Renal pelvis (tissue), 12 donors: ENCODE results near the gene FNDC8. TPM values are rescaled to one million over a fixed set of nuclear protein-coding genes. Genes with fewer than 3 reads are reported as not detected.
"Not testable (repeated sequence)": the region's sequence is repeated elsewhere in the genome, so short reads cannot be mapped to it uniquely, and the experiment has no call there.

ENCODE experiments used
- DNase-seq: peaks from one replicate; pipeline ENCODE4 v3.0.0-alpha.2; 2013
- long read RNA-seq, 16 experiments: transcript quantifications; one replicate each; lab custom pipeline, GENCODE V29; 2026
- polyA plus RNA-seq, 3 donors: library from polyadenylated mRNA; unstranded; fragments of 120-200 nt; gene quantifications; one replicate each; pipeline ENCODE4 v1.2.1, GENCODE V29; 2013; ENCODE audit not compliant: insufficient read length in 3 of 3

FNDC8 gene
- polyA plus RNA-seq = under 1 TPM; 0.11 to 0.32 (median 0.25) TPM
- long read RNA-seq, donor 1 = 0 reads
- long read RNA-seq, donor 2 = 0 reads
- long read RNA-seq, donor 3 = 0 reads
- long read RNA-seq, donor 4 = 0 reads
- long read RNA-seq, donor 5 = 0 reads
- long read RNA-seq, donor 6 = 0 reads
- long read RNA-seq, donor 7 = 0 reads
- long read RNA-seq, donor 8 = 0 reads
- long read RNA-seq, donor 9 = 0 reads
- long read RNA-seq, donor 10 = 0 reads
- long read RNA-seq, donor 11 = 0 reads
- long read RNA-seq, donor 12, partial matches to known transcripts = 6 of 6 reads
- long read RNA-seq, donor 12, other reads (novel, unspliced or antisense) = 0 of 6 reads
- long read RNA-seq, donor 13 = 0 reads
- long read RNA-seq, donor 14 = 0 reads
- long read RNA-seq, donor 15 = 0 reads
- long read RNA-seq, donor 16 = 0 reads

- no peak for DNase-seq
Observed at GRCh38 chr17:35121315-35121714, at the start of gene FNDC8. FNDC8 (plus strand) TSS chr17:35121615; CDS start chr17:35121694, 79 bp downstream.

DNA sequence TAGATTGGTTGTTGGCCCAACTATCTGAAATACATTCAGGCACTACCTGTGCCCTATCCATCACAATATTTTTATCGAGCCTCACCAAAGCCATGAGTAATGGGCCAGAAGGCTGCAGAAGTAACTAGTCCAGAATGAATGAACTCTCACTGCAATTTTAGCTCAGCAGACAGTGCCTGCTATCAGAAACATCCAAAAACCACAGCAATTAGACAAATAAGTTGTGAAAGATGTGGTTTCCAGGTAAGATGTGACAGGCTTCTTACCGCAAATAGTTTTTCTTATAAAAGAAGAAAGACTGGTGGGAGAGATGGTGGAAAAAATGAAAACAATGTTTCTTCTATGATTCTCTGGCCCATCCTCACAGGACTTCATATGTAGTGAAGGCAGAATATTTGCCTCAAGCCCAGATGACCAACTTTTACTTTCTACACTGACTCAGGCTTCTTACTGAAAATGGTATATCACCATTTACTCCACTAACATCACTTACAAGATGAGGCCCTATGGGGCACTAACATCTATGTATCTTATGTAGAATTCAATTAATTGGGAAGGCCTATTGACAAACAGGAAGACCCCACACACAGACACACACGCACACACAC, 48.1 kb upstream of the FNDC8 start:
- DNase-seq = no peak

- DNase-seq = no peak
Observed at GRCh38 chr17:35073991-35074627, 47.3 kb upstream of the FNDC8 start.

- no peak for DNase-seq
Observed at GRCh38 chr17:35074711-35075707, 46.4 kb upstream of the FNDC8 start.

- DNase-seq = no peak
Observed at GRCh38 chr17:35076874-35077273, 44.5 kb upstream of the FNDC8 start.

DNA sequence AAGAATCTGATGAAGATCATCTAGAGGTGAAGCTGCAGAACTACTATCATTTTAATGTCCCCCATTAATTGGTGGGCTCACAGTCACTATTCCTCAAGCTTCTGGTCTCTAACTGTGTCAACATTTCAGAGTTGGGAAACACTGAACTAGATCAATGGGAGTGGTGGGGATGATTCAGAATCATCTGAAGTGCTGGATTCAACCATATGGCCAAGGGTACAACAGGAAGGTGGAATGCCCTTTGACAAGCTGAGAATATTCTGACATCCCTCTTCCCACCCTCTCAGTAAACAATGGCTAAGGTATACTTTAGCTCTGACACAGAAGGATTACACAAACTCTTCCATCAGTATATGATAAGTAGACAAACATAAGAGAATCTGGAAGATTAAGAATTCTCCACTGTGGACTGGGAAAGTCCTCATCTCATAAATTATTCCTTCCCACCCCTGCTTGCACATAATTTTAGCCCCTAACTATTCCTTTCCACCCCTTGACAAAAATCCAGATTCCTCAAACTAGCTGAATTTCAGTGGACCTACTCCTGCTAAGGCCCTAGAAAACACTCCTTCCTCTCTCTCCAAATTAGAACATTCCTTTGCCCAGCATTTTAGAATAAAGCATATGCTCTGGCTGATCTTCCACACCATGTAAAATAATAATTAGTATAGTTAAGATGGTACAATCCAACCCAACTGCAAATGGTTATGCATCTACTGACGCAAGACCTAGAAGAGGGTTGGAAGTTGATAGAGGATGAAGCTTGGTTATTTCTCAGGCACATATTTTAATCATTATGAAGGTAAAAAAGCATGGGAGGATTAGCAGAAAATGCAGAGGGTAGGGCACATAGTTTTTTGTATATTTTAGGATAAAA, 41.6 kb upstream of the FNDC8 start:
- no peak for DNase-seq

GRCh38 chr17:35080536-35080935, 40.9 kb upstream of the FNDC8 start:
- DNase-seq = no peak

DNA sequence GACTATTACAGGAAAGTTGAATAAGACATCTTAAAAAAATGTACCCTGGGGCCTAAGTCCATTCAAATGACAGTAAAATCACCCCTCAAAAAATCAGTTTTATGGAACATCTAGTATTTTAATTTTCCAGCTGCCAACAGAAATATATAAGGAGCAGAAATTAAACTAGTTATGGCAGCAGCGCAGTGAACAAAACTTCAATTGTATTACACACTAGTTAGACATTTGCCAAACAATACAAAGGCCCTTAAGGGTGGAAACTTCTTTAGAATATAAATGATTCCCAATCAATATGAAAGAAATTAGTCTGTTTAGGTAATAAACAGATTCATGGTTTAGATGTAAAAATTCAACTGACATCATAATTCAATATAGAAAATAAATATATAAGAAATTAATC, 39.8 kb upstream of the FNDC8 start:
- DNase-seq = no peak

DNA sequence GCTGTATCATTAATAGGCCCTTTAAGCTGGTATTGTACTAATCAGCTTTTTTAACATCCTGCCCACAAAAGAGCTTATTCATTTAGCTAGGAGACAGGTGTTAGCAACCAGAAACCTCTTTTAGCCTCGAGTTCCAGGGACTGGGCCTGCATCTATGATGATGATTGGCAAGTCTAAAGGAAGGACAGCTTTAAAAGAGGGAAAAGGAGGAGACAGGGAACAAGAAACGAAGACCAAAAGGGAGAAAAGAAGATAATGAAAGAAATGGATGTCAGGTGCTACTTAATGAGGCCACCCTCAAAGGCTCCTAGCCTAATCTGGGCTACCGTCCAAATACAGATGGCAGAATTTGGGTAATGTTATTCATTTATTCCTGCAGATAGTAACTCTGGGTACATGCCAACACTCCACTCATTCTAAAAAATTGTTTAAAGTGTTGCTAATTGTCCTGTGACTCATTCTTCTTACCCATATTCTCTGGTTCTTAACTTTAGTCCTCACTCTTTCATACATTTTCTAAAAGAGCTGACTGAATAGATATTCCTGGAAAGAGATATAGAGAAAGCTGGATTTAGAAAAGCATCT, 39.2 kb upstream of the FNDC8 start:
- DNase-seq = no peak

DNA sequence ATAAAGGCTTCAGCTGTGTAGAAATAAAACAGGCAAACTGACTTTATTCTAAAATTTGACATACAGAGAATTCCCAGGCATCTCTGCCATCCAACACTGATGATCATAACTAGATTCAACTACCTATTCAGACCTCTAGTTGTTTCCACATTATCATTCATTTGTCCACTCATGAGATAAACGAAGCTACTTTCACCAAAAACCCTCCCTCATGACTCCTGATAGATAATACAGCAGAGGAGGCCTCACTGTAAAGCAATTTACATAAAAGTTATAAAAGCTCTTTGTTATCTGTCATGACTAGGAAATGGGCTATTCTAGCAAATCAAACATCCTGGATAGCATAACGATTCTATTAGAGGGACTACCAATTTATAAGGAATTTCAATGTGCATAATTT, 38.3 kb upstream of the FNDC8 start:
- DNase-seq = no peak

DNA sequence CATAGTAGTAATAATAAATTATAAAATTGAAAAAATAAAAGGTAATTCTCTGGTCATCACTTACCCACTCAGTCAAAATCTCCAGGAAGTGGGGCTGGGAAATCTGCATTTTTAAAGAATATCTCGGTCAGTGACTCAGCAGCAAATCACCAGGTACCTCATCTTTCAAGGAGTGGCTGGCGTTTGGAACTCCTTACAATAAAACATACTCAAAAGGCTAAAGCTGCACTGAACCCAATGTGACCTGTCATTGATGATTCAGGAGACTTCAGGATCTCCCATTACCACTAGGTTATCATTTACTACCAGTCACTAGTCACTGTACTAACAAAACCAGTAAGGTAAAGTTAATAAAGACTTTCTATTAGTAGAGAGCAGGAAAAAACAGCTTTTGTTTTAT, 36.4 kb upstream of the FNDC8 start:
- DNase-seq = no peak

GRCh38 chr17:35086164-35086563, 35.3 kb upstream of the FNDC8 start:
- no peak for DNase-seq

DNA sequence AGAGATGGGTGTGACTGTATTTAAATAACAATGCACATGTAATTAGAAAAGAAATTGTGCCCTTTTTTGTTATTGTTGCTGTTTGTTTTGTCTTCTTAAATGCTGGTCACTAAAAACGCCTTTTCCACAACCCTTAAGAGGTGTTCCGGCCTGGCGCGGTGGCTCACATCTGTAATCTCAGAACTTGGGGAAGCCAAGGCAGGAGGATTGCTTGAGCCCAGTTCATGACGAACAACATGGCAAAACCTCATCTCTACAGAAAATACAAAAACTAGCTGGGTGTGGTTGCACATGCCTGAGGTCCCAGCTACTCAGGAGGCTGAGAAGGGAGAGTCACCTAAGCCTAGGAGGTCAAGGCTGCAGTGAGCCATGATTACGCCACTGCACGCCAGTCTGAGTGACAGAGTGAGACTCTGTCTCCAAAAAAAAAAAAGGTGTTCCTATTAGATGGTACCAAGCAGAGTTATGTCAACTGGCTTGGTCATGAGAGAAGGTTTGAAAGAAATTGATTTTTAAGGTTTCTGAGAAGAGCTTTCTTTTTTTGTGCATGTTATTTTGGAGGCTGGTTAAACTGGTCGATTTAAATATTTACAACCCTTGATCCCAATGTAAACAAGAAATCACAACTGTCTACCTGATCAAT, 34.4 kb upstream of the FNDC8 start:
- DNase-seq = no peak

DNA sequence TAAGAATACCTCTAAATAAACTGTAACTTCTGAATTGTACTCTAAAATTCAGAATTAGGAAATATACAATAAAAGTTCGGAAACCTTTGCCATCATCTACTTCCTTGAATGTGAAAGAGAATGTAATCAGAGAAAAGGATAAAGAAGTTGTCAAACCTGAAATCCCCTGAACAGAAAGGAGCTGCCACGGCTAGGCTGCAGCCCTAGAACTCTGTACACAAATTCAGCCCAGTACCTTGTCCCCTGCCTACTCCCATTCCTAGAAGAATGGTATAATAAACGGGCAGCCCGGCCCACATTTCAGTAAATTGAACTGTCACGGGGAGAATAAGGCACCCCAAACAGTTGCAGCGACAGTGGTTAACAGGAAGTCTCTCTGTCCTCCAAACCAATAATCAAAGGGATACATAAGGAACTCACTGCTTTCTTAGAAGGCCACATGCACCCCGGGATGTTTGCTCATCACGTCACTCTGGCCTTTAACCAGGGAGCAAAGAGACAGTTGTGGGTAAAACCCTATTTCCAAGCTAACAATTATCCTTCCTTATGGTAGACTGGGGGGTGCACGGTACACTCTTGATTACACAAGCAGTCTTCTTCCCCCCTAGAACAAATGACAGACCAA, 33.6 kb upstream of the FNDC8 start:
- no peak for DNase-seq

- DNase-seq = peak; percentile 49
Observed at GRCh38 chr17:35088356-35088880, 33.0 kb upstream of the FNDC8 start.

DNA sequence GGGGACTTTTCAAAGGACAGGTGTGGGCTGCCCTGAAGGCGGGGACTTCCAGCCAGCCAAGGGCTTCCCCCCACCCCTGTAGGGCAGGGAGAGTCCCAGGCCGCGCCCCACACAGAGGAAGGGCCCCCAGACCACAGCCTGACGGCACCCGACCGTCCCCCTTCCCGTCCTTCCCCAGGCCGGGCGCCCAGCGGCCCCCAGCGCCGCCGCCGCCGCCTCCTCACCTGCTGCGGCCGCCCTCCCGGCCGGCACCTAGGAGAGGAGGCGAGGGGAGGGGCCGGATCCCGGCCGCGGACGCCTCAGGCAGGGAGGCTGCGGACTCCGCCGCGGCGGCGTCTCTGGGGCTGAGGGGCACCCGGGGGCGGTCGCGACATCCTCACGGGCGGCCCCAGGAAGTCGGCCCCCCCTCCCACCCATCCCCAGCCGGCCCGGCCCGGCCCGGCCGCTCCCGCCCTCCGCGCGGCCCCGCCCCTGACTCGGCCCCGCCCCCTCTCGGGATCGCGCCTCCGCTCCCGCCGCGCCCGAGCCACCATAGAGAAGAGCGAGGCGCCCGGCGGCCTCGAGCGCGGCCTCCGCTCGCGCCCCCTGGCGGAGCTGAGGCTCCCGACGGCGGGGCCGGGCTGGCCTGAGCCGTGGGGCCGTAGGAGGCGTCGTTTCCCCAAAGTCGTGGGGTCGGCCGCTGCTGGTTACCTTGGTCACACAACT, 32.4 kb upstream of the FNDC8 start:
- DNase-seq = peak; percentile 86

DNA sequence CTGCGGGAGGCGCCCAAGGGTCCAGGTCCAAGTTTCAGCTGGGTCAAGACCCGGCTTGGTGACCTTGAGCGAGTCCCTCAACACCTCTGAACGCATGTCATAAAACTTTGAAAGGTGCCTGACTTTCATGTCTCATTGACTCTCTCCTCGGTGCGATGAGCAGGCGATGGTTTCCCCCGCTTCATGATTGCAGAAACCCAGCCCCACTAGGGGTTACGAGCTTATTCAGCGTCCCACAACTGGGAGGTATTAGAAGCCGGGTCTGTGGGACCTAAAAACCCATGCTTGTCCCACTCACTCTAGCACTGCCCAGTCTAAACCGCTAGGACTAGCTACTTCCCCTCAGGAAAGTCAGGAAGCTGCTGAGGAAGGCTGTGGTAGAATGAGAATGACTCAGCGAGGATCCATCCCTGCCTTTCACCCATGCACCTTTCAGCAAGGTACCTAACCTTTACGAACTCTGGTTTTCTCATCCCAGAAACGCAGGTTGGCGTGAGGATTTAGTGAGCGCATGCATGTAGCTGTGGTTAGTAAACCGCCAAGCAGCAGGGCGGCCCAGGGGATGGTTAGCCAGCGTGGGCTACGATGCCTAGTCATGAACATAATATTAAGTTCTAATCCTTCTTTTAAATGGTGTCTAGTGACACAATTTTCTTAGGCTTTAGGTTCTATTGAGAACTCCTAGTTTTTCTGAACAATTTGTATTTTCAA, 31.7 kb upstream of the FNDC8 start:
- DNase-seq = no peak

DNA sequence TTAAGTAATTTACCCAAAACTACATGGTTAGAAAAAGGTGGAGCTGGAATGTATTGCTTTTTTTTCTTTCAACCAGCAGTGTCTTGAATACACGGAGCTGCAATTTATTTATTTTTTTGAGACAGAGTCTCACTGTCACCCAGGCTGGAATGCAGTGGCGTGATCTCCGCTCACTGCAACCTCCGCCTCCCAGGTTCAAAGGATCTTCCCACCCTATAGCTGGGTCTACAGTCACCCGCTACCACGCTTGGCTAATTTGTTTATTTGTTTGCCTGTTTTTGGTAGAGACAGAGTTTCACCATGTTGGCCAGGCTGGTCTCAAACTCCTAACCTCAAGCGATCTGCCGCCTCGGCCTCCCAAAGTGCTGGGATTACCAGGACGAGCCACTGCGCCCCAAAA, 30.7 kb upstream of the FNDC8 start:
- DNase-seq = not testable (repeated sequence)
